GM18507 (cell line): ENCODE results near the gene SHC4.
"Not testable (repeated sequence)": the region's sequence is repeated elsewhere in the genome, so short reads cannot be mapped to it uniquely, and the experiment has no call there.

Experiments
- DNase-seq: peaks from one replicate; pipeline ENCODE4 v3.0.0; 2011; ENCODE audit warnings: low read depth; ENCODE audit not compliant: insufficient read length; ENCODE audit errors: extremely low spot score
- FAIRE-seq: peaks from 2 replicates; lab custom pipeline; 2011; peaks lifted over from hg19 to GRCh38; lab: Jason Lieb, UNC

Gene SHC4

DNA sequence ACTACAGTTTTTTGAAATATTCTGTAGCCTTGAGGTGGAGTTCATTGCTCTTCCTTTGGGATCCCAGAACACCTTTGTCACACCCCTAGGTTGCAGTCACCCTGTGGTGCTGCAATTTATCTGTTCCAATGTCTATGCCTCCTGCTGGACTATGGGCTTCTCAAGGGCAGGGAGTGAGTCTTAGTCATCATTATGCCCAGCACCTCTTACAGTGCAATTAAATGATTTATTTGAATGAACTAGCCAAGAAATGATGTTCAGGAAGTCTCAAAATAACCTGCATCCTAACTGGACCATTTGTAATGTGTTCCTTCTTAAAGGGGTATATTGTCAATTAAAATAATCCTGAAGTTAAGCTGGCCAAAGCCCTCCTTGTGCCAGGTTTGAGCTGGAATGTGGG lies 28.5 kb downstream of the SHC4 start:
- no peak for FAIRE-seq
- no peak for DNase-seq

DNA sequence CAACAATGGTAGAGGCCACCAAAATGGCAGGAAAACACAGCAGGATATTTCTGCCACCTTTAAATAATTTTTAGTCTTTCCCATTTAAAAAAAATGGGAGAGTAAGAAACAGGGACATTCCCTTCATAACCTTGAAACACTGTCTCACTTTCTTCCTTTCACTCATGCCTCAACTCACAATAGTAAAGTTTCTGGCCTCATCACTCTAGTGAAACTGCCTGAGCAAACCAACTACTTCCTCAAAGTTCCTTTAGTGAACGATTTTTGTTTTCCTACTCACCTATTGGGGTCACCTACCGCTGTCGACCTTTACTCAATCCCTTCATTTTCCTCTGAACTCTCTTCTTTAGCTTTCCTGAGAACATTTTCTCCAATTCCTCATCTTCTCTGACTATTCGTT lies 33.0 kb downstream of the SHC4 start:
- no peak for DNase-seq
- no peak for FAIRE-seq

DNA sequence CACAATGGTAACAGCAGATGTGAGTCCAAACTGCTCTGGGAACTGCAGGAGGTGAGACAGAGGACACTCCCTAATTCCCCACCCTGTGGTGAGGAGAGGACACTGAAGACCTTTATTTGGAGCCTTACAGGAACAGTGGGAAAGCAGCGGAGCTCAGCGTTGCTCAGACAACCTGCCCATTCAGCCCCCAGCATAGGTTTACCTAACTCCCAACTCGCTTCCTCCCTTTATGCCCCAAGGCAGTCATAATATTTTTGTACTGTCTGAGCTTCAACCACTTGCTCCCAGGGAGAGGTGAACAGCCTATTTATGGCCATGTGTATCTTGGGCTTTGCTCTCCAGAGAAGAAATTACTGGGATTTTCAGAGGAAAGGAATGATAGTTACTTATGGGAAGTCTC lies 34.1 kb downstream of the SHC4 start:
- DNase-seq (no peak), FAIRE-seq (no peak)

GRCh38 chr15:48928877-48929538 lies 34.7 kb downstream of the SHC4 start:
- FAIRE-seq, result no peak
- DNase-seq, result no peak

DNA sequence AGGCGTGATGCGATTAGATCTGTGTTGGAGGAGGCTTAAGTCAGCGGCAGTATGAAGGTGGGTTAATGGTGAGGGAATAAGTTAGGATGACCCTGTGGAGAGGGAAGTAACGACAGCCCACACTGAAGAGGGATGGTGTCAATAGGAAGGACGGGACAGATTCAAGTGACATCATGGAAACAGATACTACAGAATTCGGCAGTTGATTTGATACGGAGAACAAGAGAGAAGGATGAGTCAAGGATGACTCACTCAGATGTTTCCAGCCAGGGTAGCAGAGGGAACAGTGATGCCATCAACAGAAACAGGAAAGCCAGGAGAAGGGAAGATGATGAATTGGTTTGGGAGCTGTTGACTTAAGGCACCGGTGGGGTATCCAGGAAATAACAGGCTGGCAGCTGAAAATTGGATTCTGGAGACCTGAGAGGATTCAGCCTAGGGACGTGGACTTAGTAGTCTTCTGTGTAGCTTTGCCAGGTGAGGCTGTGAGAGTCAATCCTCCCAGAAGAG lies 38.0 kb downstream of the SHC4 start:
- DNase-seq (no peak), FAIRE-seq (no peak)

- no peak for DNase-seq
- no peak for FAIRE-seq
Observed at GRCh38 chr15:48924528-48925393, 39.0 kb downstream of the SHC4 start.

GRCh38 chr15:48922046-48922445 lies 41.7 kb downstream of the SHC4 start:
- FAIRE-seq (no peak), DNase-seq (no peak)

GRCh38 chr15:48916721-48917120 lies 47.0 kb downstream of the SHC4 start:
- DNase-seq (no peak), FAIRE-seq (no peak)

GRCh38 chr15:48915861-48916260 lies 47.9 kb downstream of the SHC4 start:
- FAIRE-seq (no peak), DNase-seq (no peak)

DNA sequence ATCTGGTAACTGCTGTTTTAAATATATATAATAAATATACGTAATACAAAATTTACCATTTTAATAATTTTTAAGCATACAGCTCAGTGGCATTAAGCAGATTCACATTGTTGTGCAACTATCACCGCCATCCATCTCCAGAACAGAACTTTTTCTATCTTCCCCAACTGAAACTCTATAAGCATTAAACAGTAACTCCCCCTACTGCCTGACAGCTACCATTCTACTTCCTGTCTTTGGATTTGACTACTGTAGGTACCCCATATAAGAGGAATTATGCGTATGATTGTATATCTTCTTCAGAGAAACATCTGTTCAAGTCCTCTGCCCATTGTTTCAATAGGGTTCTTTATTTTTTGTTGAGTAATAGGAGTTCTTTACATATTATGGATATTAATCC lies 49.0 kb downstream of the SHC4 start:
- DNase-seq (no peak), FAIRE-seq (no peak)

DNA sequence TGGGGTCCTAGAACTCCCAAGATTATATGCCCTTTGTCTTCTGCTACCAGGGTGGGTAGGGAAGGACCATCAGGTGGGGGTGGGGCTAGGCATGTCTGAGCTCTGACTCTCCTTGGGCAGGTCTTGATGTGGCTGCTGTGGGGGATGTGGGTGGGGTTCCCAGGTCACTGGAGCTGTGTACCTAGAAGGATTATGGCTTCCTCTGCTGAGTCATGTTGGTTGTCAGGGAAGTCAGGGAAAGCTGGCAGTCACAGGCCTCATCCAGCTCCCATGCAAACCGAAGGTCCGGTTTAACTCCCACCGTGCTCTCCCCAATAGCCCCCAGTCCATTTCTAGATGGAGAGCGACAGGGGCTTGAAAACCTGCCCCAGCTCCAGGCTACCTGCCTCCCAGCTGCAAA lies 50.6 kb downstream of the SHC4 start:
- no peak for FAIRE-seq
- DNase-seq, result no peak

- not testable (repeated sequence) for DNase-seq, FAIRE-seq
Observed at GRCh38 chr15:48910554-48910953, 53.2 kb downstream of the SHC4 start.

DNA sequence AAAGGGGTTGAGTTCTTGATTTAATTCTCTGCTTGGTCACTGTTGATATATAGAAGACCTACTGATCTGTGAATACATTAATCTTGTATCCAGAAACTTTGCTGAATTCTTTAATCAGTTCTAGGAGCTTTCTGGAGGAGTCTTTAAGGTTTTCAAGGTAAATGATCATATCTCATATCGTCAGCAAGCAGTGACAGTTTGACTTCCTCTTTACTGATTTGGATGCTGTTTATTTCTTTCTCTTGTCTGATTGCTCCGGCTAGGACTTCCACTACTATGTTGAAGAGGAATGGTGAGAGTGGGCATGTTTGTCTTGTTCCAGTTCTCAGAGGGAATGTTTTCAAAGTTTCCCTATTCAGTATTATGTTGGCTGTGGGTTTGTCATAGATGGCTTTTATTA lies 54.4 kb downstream of the SHC4 start:
- DNase-seq, FAIRE-seq: not testable (repeated sequence)

GRCh38 chr15:48905847-48906246 lies 57.9 kb downstream of the SHC4 start:
- DNase-seq (no peak), FAIRE-seq (no peak)

- no peak for DNase-seq
- no peak for FAIRE-seq
Observed at GRCh38 chr15:48905216-48905615, 58.5 kb downstream of the SHC4 start.

DNA sequence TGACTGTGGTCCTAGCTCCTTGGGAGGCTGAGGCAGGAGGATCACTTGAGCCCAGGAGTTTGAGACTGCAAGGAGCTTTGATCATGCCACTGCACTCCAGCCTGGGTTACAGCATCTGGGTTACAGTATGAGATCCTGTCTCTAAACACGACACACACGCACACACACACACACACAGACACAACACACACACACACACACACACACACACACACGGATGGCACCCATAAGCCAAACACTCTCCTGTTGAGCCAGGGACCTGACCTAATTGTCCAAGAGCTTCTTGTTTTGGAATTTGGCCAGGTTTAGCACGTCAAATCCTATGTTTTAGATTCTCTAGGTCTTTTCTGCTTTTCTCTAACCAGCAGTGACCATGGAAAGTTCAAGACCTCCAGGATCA lies 59.0 kb downstream of the SHC4 start:
- FAIRE-seq, result no peak

DNA sequence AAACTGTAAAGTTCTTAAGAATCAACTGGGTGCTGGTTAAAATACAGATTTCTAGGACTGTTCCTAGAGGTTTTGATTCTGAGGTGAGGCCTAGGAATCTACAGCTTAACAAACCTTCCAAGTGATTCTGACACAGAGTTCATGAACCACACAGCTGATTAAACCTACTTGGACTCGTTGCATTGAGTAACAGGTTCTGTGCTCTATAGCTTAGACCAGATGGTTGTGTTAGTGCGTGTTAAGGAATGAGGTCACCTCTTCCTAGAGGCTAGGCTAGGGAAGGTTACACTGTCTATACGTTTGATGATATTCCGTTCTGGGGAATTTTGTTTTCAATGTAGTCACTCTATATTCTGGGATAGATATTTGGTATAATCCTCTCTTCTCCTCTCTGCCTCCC lies 63.9 kb downstream of the SHC4 start:
- DNase-seq, result no peak
- no peak for FAIRE-seq

More for the DNA sequence above, 59.0 kb downstream of the SHC4 start:
- no peak for DNase-seq

- DNase-seq, result no peak
- FAIRE-seq, result no peak
Observed at GRCh38 chr15:48898446-48898845, 65.3 kb downstream of the SHC4 start.

DNA sequence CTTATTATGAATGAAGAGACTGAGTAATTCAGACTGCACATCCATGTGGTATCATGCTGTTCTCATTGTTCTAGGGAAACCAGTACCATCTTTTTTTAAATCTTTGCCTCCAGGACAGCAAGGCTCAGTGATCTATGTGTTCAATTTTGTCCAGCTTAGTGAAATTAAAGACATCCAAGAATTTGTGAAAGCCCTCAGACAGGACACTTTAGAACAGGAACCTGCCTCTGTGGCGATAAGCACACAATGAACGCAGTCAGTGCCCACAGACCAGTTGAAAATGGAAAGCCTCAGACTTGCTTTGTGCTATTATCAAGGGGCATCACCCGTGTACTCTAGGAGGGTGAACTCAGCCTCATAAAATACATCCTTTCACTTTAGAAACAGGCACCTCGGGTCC lies 65.7 kb downstream of the SHC4 start:
- no peak for FAIRE-seq
- DNase-seq, result no peak

- FAIRE-seq, result no peak
- DNase-seq, result no peak
Observed at GRCh38 chr15:48896869-48897814, 66.6 kb downstream of the SHC4 start.
